ENCODE measurements around the gene BBLN.

DNA sequence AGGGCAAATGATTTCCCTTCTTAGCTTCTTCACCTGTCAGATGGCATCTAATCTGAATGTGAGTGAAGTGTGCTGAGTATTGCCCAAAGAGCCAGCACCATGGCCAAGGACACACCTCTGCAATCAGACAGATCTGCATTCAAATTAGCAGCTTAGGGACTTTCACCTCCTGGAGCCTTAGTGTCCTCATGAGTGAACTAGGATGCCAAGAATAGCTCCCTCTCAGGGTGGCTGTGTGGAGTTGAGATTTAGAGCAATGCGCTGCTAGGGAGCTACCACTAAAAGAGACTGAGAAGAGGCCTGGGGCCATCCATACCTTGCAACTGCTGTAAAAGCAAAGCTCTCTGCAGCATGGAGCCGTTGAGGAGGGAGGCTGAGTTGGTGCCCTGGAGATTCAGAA is 29.9 kb downstream of the BBLN start:
- TF ChIP-seq, protein P1, sequence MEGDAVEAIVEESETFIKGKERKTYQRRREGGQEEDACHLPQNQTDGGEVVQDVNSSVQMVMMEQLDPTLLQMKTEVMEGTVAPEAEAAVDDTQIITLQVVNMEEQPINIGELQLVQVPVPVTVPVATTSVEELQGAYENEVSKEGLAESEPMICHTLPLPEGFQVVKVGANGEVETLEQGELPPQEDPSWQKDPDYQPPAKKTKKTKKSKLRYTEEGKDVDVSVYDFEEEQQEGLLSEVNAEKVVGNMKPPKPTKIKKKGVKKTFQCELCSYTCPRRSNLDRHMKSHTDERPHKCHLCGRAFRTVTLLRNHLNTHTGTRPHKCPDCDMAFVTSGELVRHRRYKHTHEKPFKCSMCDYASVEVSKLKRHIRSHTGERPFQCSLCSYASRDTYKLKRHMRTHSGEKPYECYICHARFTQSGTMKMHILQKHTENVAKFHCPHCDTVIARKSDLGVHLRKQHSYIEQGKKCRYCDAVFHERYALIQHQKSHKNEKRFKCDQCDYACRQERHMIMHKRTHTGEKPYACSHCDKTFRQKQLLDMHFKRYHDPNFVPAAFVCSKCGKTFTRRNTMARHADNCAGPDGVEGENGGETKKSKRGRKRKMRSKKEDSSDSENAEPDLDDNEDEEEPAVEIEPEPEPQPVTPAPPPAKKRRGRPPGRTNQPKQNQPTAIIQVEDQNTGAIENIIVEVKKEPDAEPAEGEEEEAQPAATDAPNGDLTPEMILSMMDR (IDR thresholded peaks at IDR 0.05): no peak
- TF ChIP-seq POLR2AphosphoS5 (IDR thresholded peaks at IDR 0.05) (no peak), EP300 (IDR thresholded peaks at IDR 0.05) (no peak), POLR2A (IDR thresholded peaks at IDR 0.05) (no peak)

Measured in sigmoid colon (tissue), 4 donors.